ENCODE data around the gene GRAMD4.
"Not testable (repeated sequence)": the region's sequence is repeated elsewhere in the genome, so short reads cannot be mapped to it uniquely, and the experiment has no call there.

The GRAMD4 gene

GRCh38 chr22:46641811-46642266, 21.7 kb downstream of the GRAMD4 start:
- DNase-seq (ENCODE audit: low spot score): no peak
- in situ Hi-C loops (cut with MboI; ENCODE audit: low pct_unique_long_range_greater_than_20kb, low sequenced_read_pairs, unreplicated experiment): no loop called here
- TF ChIP-seq CTCF (IDR thresholded peaks at IDR 0.05; ENCODE audit: extremely low read depth, insufficient read depth, missing control alignments): no peak

GRCh38 chr22:46642840-46643480, 22.8 kb downstream of the GRAMD4 start:
- DNase-seq (ENCODE audit: low spot score); in situ Hi-C loops (cut with MboI; ENCODE audit: low pct_unique_long_range_greater_than_20kb, low sequenced_read_pairs, unreplicated experiment): not testable (repeated sequence)

- TF ChIP-seq CTCF (IDR thresholded peaks at IDR 0.05; ENCODE audit: extremely low read depth, insufficient read depth, missing control alignments): no peak
- in situ Hi-C loops (cut with MboI; ENCODE audit: low pct_unique_long_range_greater_than_20kb, low sequenced_read_pairs, unreplicated experiment): no loop called here
- DNase-seq (ENCODE audit: low spot score): no peak
These were observed 26.5 kb downstream of the GRAMD4 start for GRCh38 chr22:46646531-46647215.

GRCh38 chr22:46648225-46648820, 28.1 kb downstream of the GRAMD4 start:
- DNase-seq (ENCODE audit: low spot score); in situ Hi-C loops (cut with MboI; ENCODE audit: low pct_unique_long_range_greater_than_20kb, low sequenced_read_pairs, unreplicated experiment): not testable (repeated sequence)

GRCh38 chr22:46649141-46650077, 29.2 kb downstream of the GRAMD4 start:
- in situ Hi-C loops (cut with MboI; ENCODE audit: low pct_unique_long_range_greater_than_20kb, low sequenced_read_pairs, unreplicated experiment): no loop called here
- no peak for DNase-seq (ENCODE audit: low spot score)
- TF ChIP-seq CTCF (IDR thresholded peaks at IDR 0.05; ENCODE audit: extremely low read depth, insufficient read depth, missing control alignments): no peak

GRCh38 chr22:46650078-46650810, 30.1 kb downstream of the GRAMD4 start:
- no peak for TF ChIP-seq CTCF (IDR thresholded peaks at IDR 0.05; ENCODE audit: extremely low read depth, insufficient read depth, missing control alignments)
- in situ Hi-C loops (cut with MboI; ENCODE audit: low pct_unique_long_range_greater_than_20kb, low sequenced_read_pairs, unreplicated experiment): no loop called here
- no peak for DNase-seq (ENCODE audit: low spot score)

GRCh38 chr22:46651316-46651715, 31.1 kb downstream of the GRAMD4 start:
- DNase-seq (ENCODE audit: low spot score): no peak
- TF ChIP-seq CTCF (IDR thresholded peaks at IDR 0.05; ENCODE audit: extremely low read depth, insufficient read depth, missing control alignments): no peak
- in situ Hi-C loops (cut with MboI; ENCODE audit: low pct_unique_long_range_greater_than_20kb, low sequenced_read_pairs, unreplicated experiment): no loop called here

All from GM13977 (cell line).